HG03439 (cell line): Measurements from ENCODE around the gene CFAP157.

Source experiments
- ATAC-seq: cut with Tn5 transposase; IDR thresholded peaks from one replicate; pipeline ENCODE4 v1.9.1; 2021; ENCODE audit warnings: mild to moderate bottlenecking, moderate library complexity; ENCODE audit not compliant: unreplicated experiment

The CFAP157 gene

DNA sequence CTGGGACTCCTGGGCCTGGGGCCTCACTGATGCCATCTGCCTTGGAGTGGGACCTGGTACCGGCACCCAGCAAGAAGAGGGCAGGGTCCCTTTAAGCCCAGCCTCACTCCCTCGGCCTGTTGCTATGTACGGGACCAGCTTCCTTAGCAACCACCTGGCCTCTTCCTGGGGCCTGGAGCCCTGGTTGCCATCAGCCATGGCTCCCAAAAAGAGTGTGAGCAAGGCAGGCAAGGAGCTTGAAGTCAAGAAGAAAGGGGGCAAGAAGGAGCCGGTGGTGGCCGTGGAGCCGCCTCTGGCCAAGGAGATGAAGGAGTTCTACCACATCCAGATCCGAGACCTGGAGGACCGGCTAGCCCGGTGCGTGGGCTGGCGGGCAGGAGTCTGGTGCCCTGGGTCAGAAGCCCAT, at the start of gene CFAP157:
CFAP157 (plus strand) TSS at position 153 of the 406 bp plus-strand sequence; CDS start at position 197, 44 bp downstream.
- no peak for ATAC-seq

DNA sequence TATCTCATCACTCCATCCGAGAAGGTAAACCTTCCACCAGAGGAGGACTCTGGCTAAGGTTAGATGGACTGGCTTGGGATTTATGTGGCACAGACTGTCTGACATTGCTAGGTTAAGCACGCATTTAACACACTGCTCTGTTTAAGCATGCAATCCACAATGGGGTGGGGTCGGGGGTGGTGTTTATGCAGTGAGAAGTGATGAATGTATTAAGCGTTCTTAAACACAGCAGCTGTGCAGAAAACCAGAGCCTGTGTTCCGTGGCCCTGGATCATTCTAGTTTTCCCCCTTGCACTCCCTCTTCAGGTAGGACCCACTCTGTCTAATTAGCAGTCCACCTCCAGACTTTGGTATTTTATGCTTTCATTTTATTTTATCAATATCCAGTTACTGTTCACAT, 48.4 kb upstream of the CFAP157 start:
- no peak for ATAC-seq

DNA sequence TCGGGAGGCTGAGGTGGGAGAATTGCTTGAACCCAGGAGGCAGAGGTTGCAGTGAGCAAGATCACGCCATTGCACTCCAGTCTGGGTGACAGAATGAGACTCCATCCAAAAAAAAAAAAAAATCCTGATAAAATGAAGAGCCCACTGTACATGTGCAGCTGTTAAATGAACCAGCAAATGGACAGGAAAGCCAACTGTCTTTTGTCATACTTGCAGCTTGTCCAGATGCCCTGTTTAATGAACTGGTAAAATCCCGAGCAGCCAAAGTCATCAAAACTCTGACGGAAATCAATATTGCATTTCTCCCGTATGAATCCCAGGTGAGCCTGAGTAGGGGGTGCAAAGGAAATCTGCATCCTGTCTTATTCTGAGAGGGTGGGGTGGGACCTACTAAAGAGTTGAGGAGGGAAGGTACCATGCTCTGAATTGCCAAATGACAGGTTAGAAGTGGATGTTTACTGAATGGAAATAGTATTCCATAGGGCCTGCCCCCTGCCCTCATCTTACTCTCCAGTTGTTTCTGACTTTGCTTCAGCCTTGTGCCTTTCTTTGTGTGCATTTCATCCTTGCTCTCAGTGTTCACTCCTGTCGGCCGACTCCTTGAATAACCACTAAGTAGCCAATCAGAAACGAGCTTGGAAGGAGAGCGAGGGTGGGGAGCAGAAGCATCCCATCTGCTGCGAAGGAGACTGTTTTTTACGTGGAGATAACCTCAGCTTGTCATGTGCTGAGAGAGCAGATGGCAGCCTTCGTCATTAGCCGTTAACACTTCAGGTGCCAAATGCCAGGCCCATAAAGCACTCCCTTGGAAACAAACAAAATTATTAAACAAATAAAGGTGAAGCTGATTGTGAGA, 45.7 kb upstream of the CFAP157 start:
- no peak for ATAC-seq

DNA sequence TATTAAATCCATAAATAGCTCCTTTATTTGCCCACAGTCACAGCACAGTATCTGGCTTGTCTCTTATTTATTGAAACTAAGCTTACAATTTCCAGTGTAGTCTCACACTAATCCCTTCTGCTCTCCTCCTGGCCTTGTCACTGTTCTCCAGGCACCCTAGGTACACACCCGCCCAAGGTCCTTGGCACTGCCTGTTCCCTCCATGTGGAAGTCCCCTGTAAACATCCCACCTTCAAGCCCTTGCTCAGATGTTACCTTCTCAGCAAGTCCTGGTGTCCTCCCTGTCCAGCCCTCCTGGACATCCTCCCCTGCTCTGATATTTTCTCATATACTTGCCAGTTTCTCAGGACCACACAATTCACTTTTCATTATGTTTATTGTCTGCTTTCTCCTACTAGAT, 44.2 kb upstream of the CFAP157 start:
- ATAC-seq: no peak

DNA sequence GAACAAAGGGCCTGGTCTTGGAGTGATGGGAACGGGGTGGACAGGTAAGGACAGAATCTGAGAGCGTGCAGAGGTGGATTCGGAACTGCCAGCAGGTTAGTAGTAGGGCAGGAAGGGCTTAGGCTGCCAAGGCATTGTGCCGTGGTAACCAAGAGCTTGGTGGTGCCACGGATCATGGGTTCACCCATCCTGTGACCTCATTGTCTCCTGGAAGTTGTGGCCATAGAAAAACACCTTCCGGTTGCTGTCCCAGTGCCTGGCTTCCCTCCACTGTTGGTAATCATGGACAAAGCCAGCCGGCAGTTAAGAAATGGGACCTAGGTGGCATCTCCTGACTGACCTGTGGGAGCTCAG, 42.5 kb upstream of the CFAP157 start:
- no peak for ATAC-seq

DNA sequence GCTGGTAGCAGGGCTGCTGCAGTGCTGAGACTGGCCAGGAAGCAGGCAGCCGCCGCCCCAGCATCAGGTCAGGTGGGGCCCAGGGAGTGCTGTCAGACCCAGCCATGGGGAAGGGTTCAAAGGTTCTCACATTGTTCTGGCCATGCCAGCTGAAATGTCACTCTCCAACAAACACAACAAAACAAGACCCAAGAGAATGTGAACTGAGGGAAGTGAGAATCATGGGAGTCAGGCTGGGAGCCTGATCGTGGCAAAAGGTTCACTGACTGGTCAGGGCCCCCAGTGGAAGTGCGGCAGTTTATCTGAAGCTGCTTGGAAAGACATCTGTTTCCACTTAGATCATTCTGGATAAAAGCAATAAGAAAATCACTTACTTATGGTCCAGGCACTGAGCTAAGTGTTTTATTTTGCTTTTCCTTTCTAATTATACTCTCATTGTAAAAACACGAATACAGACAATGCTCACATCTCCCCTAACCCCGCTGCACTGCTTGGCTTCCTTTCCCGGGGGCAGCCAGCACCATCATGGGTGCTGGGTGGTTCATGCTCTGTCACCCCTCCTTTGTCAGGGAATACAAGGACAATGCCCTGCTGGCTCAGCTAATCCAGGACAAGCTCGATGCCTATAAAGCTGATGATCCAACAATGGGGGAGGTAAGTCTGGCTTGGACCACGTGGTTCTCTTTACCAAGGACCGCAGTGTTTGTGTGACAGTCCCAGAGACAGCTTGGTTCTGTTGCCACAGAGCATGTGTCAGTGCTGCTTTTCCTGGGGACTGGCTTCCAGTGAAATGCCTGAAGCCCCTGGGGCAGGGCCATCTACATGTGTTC, 41.9 kb upstream of the CFAP157 start:
- no peak for ATAC-seq

DNA sequence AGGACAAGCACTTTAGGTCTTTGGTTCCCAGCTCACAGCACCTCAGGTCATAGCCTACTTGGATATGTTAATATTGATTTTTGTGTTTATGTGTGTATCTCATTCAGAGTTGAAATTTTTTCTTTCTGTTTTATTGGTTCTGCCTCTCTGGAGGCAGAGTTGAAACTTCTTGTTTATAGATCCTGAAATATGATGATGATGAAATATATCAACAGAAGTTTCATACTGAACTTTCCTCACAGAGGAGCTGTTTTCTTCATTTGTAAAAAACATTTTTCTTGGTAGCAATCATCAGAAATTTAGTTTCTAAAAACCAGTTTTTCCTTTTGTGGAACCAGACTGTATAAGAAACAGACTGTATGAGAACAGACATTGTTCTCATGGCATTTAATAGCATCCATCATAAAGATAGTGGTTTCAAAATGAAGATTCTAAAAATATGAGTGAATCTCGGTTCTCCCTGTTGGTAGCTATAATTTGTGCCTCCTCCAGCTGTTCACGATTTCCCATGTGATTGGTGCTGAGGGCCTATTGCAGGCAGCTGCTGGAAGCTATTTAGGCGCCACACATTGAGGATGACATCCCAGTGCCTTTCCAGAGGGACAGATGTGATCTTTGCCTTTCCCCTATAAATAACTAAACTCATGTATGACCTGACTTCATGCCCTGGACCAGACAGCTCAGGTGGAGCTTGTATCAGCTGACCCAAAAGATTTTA, 39.5 kb upstream of the CFAP157 start:
- no peak for ATAC-seq

DNA sequence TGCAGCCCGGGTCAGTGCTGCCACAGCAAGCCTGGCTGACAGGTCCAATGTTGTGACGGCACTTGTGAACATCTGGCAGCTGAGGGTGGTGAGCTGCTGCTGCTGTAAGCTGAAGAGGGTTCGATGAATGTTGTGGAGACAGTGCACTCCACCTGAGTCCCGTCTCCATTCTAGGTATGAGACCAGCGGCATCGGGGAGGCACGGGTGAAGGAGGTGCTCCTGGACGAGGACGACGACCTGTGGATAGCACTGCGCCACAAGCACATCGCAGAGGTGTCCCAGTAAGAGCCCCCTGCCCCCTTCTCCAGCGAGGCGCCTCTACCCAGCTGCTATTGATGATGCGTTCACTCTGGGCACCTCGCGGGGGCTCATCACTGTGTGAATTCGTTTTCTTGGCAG, 38.9 kb upstream of the CFAP157 start:
- no peak for ATAC-seq

DNA sequence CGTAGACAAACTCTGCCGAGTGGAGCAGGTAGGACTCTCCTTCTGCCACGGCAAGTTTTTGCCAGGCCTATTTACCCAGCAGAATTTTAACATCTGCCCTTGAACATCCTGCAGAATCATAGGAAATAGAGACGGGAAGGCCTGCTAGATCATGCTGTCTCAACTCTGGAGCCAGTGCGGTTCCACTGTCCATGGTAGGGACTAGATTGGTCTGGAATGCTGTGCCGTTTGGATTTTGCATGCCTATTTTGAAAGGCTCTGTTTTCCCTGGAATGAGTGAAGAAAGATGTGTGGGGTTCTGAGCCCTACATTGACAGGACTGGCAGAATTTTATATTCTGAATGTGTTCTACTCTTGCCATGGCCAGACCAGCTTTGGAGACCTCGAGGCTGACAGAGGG, 33.6 kb upstream of the CFAP157 start:
- no peak for ATAC-seq

DNA sequence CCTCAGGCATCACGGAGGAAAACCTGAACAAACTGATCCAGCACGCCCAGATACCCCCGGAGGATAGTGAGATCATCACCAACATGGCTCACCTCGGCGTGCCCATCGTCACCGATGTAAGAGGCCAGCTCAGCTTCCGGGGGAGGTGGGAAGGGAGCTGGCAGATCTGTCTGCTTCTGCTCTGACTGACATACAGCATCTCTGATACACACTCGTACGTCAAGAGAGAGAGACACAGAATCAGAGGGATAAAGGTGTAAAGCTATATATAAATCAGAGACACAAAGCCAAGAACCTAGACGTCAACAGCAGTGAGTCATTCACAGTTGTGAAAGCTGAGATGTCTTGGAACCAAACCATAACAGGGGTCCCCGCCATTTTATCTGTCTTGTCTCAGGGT, 30.1 kb upstream of the CFAP157 start:
- no peak for ATAC-seq

DNA sequence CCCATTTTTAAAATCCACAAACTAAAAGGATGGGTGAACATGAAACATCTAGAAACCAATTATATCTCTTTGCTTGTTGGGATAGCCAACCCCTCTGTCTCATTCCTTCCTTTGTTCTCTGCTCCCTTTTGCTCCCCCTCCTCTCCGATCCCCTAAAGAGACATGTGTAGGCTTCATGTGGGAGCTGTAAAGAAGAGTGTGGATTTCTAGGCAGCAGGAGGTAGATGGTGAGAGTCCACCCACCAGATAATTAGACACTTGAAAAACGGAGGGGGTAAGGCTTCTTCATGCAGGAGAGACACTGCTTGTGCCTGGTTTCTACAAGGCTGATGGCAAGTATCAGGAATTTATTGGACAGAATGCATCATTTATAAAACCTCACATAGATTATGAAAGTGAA, 27.3 kb upstream of the CFAP157 start:
- no peak for ATAC-seq

DNA sequence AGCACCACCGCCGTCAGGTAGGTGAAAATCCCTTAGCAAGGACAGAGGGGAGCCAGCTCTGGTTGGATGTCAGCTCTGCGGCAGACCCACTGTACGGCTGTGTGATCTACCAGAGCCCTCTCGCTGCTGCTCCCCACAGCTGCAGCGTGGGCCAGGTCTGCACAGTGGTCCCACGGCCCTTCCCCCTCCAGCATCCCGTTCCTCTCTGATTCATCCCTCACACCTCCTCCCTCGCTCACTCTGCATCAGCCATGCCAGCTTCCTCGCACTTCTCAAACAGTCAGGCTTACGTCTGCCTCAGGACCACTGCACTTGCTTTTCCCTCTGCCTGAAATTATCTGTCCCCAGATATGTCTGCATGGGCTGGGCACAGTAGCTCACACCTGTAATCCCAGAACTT, 26.6 kb upstream of the CFAP157 start:
- no peak for ATAC-seq

DNA sequence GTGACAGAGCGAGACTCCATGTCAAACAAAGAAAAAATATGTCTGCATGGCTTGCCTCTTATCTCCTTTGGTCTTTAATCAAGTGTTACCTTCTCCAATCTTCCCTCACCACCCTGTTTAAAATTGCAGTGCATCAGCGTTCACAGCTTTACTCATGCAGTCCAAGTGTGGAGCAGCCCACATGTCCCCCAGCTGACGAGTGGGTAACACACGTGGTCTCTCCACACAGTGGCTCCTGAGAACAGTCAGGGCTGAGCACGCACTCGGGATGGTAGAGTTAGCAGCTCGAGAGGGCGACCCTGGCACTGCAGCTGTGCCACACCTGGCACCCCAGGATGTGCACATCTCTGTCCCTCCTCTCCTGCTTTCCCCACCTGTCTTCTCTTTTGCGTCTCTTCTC, 25.9 kb upstream of the CFAP157 start:
- no peak for ATAC-seq

DNA sequence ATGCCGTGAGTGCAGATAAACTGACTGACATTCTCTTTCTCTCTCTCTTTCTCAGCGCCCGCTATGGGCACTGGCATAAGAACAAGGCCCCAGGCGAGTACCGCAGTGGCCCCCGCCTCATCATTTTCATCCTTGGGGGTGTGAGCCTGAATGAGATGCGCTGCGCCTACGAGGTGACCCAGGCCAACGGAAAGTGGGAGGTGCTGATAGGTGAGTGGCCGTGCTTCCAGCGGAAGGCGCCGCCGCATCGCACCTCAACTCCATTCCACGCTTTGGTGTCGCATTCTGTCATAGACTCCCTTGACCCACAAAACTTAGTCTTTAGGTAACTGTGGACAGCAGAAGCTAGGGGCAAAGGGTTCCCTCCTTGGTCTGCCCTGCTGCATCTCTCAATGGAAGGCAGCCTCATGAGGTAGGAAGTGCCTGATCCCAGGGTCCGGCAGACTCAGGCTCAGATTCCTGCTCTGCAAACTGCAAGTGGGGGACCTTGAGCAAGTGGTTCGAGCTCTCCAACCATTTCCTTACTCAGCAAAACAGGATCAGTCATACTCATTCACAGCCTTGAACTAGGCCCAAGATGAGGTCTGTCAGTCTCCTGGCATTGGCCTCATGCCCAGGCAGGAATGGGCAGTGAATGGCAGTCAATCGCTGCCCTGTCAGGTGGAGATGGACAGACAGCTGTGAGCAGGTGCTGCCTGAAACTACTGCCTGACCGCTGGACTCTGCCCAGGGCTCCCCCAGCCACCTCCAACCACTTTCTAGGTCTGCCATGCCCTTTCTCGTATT, 24.2 kb upstream of the CFAP157 start:
- no peak for ATAC-seq

DNA sequence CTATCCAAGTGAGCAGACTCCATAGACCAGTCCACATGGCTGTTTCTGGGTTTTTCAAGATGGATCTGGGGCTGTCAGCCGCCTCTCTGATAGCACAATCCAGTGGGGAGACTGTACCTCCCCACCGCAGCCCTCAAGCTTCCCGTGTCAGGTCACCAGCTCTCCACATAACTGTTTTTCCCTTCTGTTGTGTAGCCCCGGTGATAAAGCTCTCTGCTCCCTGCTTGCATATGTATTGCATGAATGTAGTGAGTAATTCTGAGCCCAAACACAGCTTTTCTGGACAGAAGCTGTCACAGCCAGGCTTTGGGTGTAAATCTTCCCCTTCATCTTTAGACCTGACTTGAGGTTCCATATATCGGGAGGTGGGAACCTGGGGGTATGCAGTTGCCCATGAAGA, 23.1 kb upstream of the CFAP157 start:
- no peak for ATAC-seq

DNA sequence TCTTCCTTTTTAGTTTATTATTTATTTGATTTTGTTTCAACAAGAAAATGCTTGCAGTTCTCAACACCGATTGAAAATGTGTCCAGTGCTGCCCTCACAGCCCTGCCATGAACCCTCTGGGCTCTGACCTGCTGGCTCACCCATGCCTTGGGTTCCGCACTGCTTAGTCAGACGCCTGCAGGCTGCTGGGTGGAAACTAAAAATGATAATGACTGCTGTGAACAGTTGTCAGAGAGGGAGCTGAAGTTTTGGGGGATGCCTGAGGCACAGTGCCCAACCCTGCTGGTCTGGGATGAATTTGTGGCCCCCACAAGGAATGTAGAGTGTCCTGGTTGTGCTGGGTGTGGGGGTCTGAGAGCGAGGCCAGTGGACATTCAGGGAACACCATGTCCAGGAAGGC, 22.2 kb upstream of the CFAP157 start:
- no peak for ATAC-seq

DNA sequence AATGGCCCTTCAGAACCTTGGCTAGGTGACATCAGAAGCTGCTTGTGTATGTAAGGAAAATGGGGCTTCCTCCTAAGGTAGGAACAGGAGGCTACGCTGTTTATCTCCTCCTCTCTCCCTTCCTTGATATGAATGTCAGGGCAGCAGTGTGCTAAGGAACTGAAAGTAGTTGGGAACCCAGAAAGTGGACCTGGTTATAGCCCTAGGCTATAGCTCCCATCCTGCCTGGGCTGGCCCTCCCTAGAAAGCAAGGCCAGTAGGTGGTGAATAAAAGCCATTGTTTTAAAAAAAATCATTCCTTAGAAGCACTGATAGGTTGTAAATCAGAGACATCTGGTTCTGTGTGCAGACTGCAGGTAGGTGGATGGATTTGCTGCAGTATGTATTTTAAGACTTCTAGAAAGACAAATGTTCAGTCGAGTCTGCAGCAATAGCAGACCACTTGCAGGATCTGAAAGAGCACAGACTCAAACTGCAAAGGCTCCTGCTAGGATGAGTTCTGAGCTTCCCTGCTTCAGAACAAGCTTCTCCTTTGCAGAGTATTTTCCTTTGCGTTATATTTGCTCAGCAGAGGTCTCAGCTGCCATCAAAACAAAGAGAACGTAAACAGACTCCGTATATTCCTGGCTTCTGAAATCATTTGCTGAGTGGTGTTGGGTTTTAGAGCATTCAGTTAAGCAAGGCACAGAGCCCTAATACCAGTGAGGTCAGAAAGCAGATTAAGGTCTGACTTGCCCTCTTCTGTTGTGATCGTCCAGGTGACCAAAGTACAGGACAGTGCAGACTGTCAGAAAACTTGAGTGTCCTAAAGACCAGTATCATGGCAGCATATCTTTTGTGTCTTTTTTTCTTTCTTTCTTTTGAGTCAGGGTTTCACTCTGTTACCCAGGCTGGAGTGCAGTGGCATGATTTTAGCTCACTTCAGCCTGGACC, 20.1 kb upstream of the CFAP157 start:
- no peak for ATAC-seq

DNA sequence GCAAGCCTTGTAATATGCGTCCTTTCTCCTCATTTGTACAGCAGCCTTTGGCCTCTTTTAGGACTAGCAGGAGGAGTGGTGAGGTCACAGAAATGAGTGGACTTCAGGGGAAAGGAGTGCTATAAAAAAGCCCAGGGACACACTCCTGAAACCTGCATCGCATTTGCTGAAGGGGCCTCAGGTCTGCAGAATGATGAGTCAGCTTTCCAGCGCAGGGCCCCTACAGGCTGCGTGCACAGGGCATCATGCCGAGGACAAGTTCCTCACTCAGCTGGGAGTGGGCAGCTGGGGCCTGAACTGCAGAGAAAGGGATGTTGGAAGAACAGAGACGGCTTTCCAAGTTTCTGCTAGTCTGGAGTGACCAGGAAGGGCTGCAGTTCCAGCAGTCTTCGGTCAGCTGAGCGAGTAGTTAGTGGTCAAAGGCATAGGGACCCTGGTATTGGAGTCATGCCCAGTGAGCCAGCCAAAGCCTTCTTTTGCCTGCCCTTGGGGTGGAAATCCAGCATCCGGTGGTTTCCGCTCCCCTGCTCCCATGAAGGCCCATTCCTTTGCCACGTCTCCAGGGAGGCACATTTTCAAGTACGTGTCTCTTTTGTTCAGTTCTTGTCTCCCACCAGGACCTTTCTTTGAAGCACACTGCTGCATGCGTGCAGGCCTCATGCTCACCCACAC, 17.3 kb upstream of the CFAP157 start:
- ATAC-seq: no peak

DNA sequence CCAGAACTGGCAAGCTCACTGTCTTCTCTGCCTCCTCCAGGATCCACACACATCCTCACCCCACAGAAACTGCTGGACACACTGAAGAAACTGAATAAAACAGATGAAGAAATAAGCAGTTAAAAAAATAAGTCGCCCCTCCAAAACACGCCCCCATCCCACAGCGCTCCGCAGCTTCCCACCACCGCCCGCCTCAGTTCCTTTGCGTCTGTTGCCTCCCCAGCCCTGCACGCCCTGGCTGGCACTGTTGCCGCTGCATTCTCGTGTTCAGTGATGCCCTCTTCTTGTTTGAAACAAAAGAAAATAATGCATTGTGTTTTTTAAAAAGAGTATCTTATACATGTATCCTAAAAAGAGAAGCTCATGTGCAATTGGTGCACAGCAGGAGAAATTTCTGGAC, 16.1 kb upstream of the CFAP157 start:
- ATAC-seq: no peak
